Common myeloid progenitor, CD34-positive (primary cell): ENCODE results near the gene WASF1.
"Not testable (repeated sequence)": the region's sequence is repeated elsewhere in the genome, so short reads cannot be mapped to it uniquely, and the experiment has no call there.

ENCODE experiments used
- CTCF ChIA-PET: fragments of 350-600 bp; sonication (Branson Sonifier 250); formaldehyde crosslinking; loops from one replicate; lab custom pipeline; 2021; ENCODE audit warnings: antibody characterized with exemption; lab: Charles Lee
- POLR2A ChIA-PET: fragments of 350-600 bp; sonication (Branson Sonifier 250); formaldehyde crosslinking; loops from one replicate; lab custom pipeline; 2021; ENCODE audit warnings: antibody characterized with exemption; lab: Charles Lee
- DNase-seq, 3 donors: peaks; one replicate each; pipeline versions ENCODE4 v3.0.0 to v3.0.0-alpha.2; 2013
- H3K27ac ChIP-seq, 2 experiments: 1 replicate in 1 of 2; 2 replicates in 1 of 2; pipeline ENCODE4 v1.7.0; 2013; ENCODE audit warnings: inconsistent platforms in 2 of 2, low read length in 2 of 2, mild to moderate bottlenecking in 2 of 2, low read depth in 1 of 2, moderate library complexity in 1 of 2; ENCODE audit not compliant: severe bottlenecking in 2 of 2, insufficient read depth in 1 of 2, poor library complexity in 1 of 2
- H3K27me3 ChIP-seq, 5 experiments: replicated peaks in 2 of 5; 1 replicate in 3 of 5; 2 replicates in 2 of 5; pipeline versions ENCODE4 v1.6.1 to v1.7.0; 2013; ENCODE audit warnings: low read length in 4 of 5, mild to moderate bottlenecking in 2 of 5, moderate library complexity in 2 of 5, inconsistent platforms in 1 of 5; ENCODE audit not compliant: insufficient read depth in 5 of 5, control insufficient read depth in 4 of 5
- H3K36me3 ChIP-seq, 4 experiments: 1 replicate in 2 of 4; 2 replicates in 2 of 4; pipeline versions ENCODE4 v1.6.1 to v1.7.0; 2013; ENCODE audit warnings: low read length in 3 of 4, control low read depth in 1 of 4, mild to moderate bottlenecking in 1 of 4; ENCODE audit not compliant: control insufficient read depth in 4 of 4, insufficient read depth in 4 of 4
- H3K4me1 ChIP-seq, 4 experiments: 1 replicate in 3 of 4; 2 replicates in 1 of 4; pipeline versions ENCODE4 v1.6.1 to v1.7.1; 2013; ENCODE audit warnings: low read length in 3 of 4, mild to moderate bottlenecking in 3 of 4, control low read depth in 1 of 4, inconsistent platforms in 1 of 4, moderate library complexity in 1 of 4; ENCODE audit not compliant: control insufficient read depth in 4 of 4, insufficient read depth in 4 of 4; ENCODE audit errors: control extremely low read depth in 1 of 4
- H3K4me3 ChIP-seq, 7 experiments: 1 replicate in 4 of 7; 2 replicates in 3 of 7; pipeline versions ENCODE4 v1.5.1 to v1.7.0; 2013; ENCODE audit warnings: mild to moderate bottlenecking in 7 of 7, low read length in 6 of 7, moderate library complexity in 6 of 7, inconsistent platforms in 2 of 7, low read depth in 2 of 7, control low read depth in 1 of 7; ENCODE audit not compliant: insufficient read depth in 4 of 7, control insufficient read depth in 1 of 7; ENCODE audit errors: extremely low read depth in 1 of 7
- H3K9me3 ChIP-seq, 5 experiments: 1 replicate in 4 of 5; 2 replicates in 1 of 5; pipeline versions ENCODE4 v1.6.1 to v1.7.1; 2013; ENCODE audit warnings: low read length in 4 of 5, mild to moderate bottlenecking in 2 of 5, inconsistent platforms in 1 of 5, low read depth in 1 of 5, moderate library complexity in 1 of 5; ENCODE audit not compliant: control insufficient read depth in 4 of 5, insufficient read depth in 2 of 5; ENCODE audit errors: control extremely low read depth in 1 of 5
- WGBS: methylation state at CpG from one replicate; pipeline ENCODE4 v1.1.5; 2013; ENCODE audit not compliant: insufficient coverage; 5-methylcytosine and 5-hydroxymethylcytosine counted together

Gene WASF1

GRCh38 chr6:110075406-110075805 is 104.1 kb downstream of the WASF1 start:
- POLR2A ChIA-PET = interaction anchor here (0.6 kb wide), 1 partner anchor 68 kb away, joined by 5 read pairs; no protein-coding TSS in a partner anchor
- no peak for DNase-seq
- no peak overlapping the region for H3K27ac ChIP-seq
- no peak overlapping the region for H3K4me3 ChIP-seq
- H3K9me3 ChIP-seq = no peaks in the 10 kb centered on the region
- no peaks in the 10 kb centered on the region for H3K36me3 ChIP-seq
- no peaks in the 10 kb centered on the region for H3K27me3 ChIP-seq
- CTCF ChIA-PET = interaction anchor here (1.0 kb wide), 1 partner anchor 22 kb away, joined by 3 read pairs; no protein-coding TSS in a partner anchor
- WGBS = no CpG with 5 or more reads among the region's 1 CpG
- H3K4me1 ChIP-seq = no peaks in the 10 kb centered on the region

- DNase-seq, H3K36me3 ChIP-seq, H3K4me1 ChIP-seq, H3K4me3 ChIP-seq, POLR2A ChIA-PET, H3K9me3 ChIP-seq, H3K27me3 ChIP-seq, H3K27ac ChIP-seq: not testable (repeated sequence)
- CTCF ChIA-PET = interaction anchor here (0.5 kb wide), 1 partner anchor 74 kb away, joined by 4 read pairs; no protein-coding TSS in a partner anchor
These were observed 106.0 kb downstream of the WASF1 start for GRCh38 chr6:110073474-110073873.

GRCh38 chr6:110068592-110068967 is 110.9 kb downstream of the WASF1 start:
- Histone ChIP-seq H3K27me3 (no peaks in the 10 kb centered on the region), H3K4me3 (no peak overlapping the region), H3K27ac (no peak overlapping the region), H3K4me1 (no peaks in the 10 kb centered on the region), H3K36me3 (no peaks in the 10 kb centered on the region), H3K9me3 (no peaks in the 10 kb centered on the region)
- ChIA-PET CTCF (no interaction called here), POLR2A (no interaction called here)
- WGBS = 96% methylated on average over 7 of the region's 8 CpGs
- DNase-seq = no peak

- CTCF ChIA-PET = no interaction called here
- DNase-seq = no peak
- Histone ChIP-seq H3K4me1 (no peaks in the 10 kb centered on the region), H3K27me3 (no peaks in the 10 kb centered on the region), H3K4me3 (no peak overlapping the region), H3K9me3 (no peaks in the 10 kb centered on the region), H3K36me3 (no peaks in the 10 kb centered on the region), H3K27ac (no peak overlapping the region)
- 83% methylated on average over 2 of the region's 6 CpGs for WGBS
- POLR2A ChIA-PET = no interaction called here
These were observed 111.5 kb downstream of the WASF1 start for GRCh38 chr6:110067837-110068591.

- Histone ChIP-seq H3K36me3 (no peaks in the 10 kb centered on the region), H3K9me3 (no peaks in the 10 kb centered on the region), H3K27ac (no peak overlapping the region), H3K27me3 (no peaks in the 10 kb centered on the region), H3K4me3 (no peak overlapping the region), H3K4me1 (no peaks in the 10 kb centered on the region)
- CTCF ChIA-PET = interaction anchor here (1.4 to 2.6 kb wide), 2 partner anchors 12 to 327 kb away, joined by 4 to 7 read pairs; no protein-coding TSS in a partner anchor
- DNase-seq = no peak
- WGBS = 91% methylated on average over 5 of the region's 5 CpGs
- POLR2A ChIA-PET = no interaction called here
These were observed 114.5 kb downstream of the WASF1 start for GRCh38 chr6:110064744-110065524.

GRCh38 chr6:110063594-110064263 is 115.7 kb downstream of the WASF1 start:
- Histone ChIP-seq H3K27ac (no peak overlapping the region), H3K4me3 (no peak overlapping the region), H3K9me3 (no peaks in the 10 kb centered on the region), H3K36me3 (no peaks in the 10 kb centered on the region), H3K27me3 (no peaks in the 10 kb centered on the region), H3K4me1 (no peaks in the 10 kb centered on the region)
- 71% methylated on average over 1 of the region's 6 CpGs for WGBS
- ChIA-PET POLR2A (no interaction called here), CTCF (interaction anchor here (0.8 to 1.4 kb wide), 2 partner anchors 9 to 328 kb away, joined by 4 to 5 read pairs; no protein-coding TSS in a partner anchor)
- DNase-seq = no peak
